GM12801 (cell line): ENCODE data around the gene STARD5.
A peak's percentile ranks its signal among the peaks of the same experiment; 100 is the strongest.

Source experiments
- CTCF ChIP-seq: IDR thresholded peaks from one replicate; pipeline ENCODE4 v1.5.1; 2011; ENCODE audit warnings: control low read depth; ENCODE audit not compliant: insufficient read length; ENCODE audit errors: extremely low read depth

The STARD5 gene

GRCh38 chr15:81268881-81269601 lies 54.9 kb downstream of the STARD5 start:
- TF ChIP-seq CTCF: no peak

DNA sequence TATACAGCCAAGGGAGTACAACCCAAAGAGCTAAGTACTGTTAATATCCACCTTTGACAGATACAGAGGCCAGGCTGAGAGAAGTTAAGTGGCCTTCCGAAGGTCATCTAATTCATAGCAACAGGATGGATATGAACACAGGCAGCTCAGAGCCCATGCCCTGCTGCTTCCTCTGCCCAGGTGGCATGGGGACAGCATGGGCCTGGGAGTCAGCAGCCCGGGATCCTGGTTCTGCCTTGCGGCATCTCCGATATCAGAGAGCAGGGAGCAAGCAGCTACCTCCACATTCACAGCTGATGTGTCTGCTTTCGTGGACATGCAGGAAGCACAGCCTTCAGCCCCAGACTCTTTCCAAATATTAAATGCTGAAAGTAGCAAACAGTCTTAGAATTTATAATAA lies 55.6 kb downstream of the STARD5 start:
- no peak for TF ChIP-seq CTCF

DNA sequence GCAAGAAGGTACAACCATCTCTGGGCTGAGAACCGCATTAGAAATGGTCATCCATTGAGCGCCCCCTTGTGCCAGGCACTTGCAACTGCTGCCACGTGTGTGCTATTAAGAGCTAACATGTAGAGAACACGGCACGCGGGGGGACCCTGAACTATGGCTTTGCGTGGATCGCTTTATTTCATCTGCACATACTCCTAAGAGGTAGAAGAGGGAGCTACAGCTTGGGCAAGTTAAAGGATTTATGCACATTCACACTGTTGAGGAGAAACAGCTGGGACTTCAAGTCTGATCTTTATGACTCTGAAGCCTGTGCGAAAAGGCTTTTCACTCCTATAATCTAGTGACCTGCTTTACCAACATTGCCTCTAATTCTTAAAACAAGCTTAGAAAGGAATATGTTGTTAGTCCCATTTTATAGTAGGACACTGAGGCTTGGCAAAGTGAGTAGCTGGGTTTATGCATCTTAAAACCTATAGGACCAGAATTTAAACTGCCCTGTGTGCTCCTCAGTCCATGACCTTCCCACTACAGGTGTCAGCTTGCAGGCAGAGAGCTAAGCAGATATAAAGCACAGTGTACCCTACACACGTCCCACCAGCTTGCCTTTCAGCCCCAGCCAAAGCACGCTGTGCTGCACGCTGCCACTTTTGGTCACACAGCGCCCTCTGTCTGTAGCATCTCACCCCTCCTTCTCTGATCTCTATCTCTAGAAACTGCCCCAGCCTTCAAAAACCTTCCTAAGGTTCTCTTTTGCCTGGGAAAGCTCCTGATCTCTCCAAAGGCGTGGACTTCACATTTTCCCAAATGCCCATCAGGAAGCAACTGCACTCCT lies 57.8 kb downstream of the STARD5 start:
- TF ChIP-seq CTCF: peak; percentile 3

GRCh38 chr15:81265256-81265943 lies 58.5 kb downstream of the STARD5 start:
- no peak for TF ChIP-seq CTCF

DNA sequence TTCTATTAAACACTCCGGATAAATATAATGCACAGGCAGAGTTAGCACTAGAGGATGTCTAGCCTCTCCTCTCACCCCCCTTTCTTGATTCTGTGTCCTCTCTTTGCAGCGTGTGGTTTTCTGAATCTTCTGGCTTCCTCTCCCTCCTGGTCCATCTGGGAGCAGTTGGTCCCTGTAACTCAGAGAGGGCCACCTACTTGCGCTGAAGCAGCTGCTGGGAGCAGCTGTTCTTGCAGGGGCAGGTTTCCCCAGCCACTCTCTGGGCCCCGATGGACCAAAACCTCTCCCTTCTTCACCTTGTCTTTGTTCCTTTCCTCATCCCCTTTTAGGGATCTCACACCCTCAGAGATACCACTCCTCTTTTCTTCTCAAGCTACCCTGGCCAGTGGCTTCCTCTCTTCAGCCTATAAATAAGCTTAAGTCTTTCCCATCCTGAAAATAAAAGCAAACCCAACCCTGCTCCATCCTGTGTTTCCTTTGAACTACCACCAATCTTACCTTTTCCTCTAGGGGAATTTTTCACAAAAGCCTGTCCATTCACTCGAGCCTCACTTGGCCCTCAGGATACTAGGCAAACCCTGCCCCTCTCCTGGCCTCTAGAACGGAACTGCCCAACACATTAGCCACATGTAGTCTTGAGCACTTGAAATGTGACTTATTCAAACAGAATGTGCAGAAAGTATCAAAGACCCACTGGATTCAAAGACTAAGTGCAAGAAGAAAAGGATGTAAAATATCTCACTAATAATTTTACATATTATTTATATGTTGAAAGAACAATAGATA lies 59.7 kb downstream of the STARD5 start:
- no peak for TF ChIP-seq CTCF

DNA sequence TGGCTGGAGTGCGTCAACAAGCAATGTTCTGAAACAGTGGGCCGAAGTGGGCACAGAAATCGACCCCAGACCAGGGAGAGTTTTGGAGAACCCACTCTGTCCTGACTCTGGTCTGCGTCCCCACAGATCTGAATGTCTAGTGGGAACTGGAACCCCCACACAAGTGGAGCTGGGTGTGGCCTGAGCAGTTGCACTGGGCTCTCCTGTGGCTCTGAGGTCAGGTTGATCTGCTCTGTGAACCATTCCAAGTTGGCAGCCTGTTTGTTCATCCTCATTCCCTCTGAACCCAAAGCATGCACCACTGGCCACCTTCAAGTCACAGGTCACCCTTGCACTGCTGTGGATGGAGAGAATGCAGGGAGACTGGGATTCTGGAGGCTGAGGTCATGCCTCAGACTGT lies 60.5 kb downstream of the STARD5 start:
- TF ChIP-seq CTCF: no peak
